Activated CD8-positive, alpha-beta memory T cell treated with anti-CD3 and anti-CD28 coated beads, Interleukin-2, amount 50 U/mL, for 24 hours (primary cell): ENCODE measurements around the gene CIAO2A.
"Not testable (repeated sequence)": the region's sequence is repeated elsewhere in the genome, so short reads cannot be mapped to it uniquely, and the experiment has no call there.

Experiments used
- DNase-seq: peaks from one replicate; pipeline ENCODE4 v3.0.0-alpha.2; 2020; ENCODE audit errors: extremely low read depth

The CIAO2A gene

GRCh38 chr15:64112073-64112772, 18.6 kb upstream of the CIAO2A start:
- no peak for DNase-seq

DNA sequence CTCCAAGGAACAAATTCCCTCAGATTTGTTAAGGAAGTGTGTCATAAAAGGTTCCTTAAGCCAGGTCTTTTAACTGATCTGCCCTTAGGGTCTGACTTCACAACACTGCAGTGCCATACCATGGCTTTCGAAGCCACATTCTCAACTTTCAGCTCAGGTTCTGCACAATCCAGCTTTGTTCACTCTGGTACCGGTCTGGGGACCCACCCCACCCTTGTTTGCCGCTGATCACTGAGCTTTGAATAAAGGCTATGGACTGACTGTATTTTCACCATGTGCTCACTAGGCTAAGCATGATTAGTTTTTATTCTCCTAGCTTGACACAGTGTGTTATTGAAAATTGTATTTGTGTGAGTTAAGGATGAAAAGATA, 18.0 kb upstream of the CIAO2A start:
- no peak for DNase-seq

GRCh38 chr15:64110950-64111678, 17.5 kb upstream of the CIAO2A start:
- DNase-seq: no peak

- not testable (repeated sequence) for DNase-seq
These were observed 16.6 kb upstream of the CIAO2A start for GRCh38 chr15:64110108-64110701.

DNA sequence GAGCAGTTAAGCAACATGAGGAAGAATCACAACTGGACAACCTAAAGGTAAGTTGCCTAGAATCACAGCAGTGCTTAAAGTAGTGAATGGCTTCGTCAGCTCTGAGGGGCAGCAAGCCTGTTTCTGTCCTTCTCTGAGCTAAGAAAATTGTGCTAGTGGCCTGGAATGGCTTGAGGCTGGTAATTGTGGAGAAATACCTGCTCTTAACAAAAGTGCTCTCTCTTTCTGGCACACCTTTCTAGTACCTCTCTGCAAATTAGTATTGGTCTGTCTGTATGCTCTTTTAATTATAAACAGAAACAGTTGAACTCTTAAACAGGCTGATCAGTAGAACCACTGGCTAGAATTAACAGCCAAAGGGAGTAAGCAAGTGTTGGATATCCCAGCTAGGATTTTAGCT, 13.7 kb upstream of the CIAO2A start:
- no peak for DNase-seq

GRCh38 chr15:64105113-64105704, 11.6 kb upstream of the CIAO2A start:
- no peak for DNase-seq

DNA sequence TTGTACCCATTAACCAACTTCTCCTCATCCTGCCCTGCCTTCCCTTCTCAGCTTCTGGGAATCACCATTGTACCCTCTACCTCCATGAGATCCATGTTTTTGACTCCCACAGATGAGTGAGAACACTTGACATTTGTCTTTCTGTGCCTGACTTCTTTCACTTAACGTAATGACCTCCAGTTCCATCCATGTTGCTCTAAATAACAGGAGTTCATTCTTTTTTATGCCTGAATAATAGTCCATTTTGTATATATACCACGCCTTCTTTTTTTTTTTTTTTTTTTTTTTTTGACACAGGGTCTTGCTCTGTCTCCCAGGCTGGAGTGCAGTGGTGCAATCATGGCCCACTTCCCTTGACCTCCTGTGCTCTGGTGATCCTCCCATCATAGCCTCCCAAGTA, 8.9 kb upstream of the CIAO2A start:
- DNase-seq: no peak

DNA sequence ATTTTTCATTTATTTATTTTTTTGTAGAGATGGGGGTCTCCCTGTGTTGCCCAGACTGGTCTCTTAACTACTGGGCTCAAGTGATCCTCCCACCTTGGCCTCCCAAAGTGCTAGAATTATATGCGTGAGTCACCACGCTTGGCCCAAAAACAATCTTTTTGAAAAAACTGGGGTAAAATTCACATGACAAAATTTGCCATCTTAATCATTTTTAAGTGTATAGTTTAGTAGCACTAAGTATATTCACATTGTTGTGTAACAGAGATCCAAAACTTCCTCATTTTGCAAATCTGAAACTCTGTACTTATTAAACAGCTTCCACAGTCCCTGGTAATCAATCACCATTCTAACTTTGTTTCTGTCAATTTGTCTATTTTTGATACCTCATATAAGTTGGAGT, 7.3 kb upstream of the CIAO2A start:
- DNase-seq: no peak

- no peak for DNase-seq
These were observed 5.7 kb upstream of the CIAO2A start for GRCh38 chr15:64099379-64099778.

- DNase-seq: no peak
These were observed 3.2 kb upstream of the CIAO2A start for GRCh38 chr15:64096668-64097384.

GRCh38 chr15:64095795-64096667, 2.4 kb upstream of the CIAO2A start, which contains the start of gene SNX1:
SNX1 (plus strand) TSS chr15:64095982; CDS start chr15:64096014, 32 bp downstream.
- DNase-seq: peak; percentile 88

GRCh38 chr15:64095431-64095794, 1.8 kb upstream of the CIAO2A start:
- DNase-seq: no peak

GRCh38 chr15:64092864-64093626, 593 bp downstream of the CIAO2A start:
- DNase-seq: no peak

DNA sequence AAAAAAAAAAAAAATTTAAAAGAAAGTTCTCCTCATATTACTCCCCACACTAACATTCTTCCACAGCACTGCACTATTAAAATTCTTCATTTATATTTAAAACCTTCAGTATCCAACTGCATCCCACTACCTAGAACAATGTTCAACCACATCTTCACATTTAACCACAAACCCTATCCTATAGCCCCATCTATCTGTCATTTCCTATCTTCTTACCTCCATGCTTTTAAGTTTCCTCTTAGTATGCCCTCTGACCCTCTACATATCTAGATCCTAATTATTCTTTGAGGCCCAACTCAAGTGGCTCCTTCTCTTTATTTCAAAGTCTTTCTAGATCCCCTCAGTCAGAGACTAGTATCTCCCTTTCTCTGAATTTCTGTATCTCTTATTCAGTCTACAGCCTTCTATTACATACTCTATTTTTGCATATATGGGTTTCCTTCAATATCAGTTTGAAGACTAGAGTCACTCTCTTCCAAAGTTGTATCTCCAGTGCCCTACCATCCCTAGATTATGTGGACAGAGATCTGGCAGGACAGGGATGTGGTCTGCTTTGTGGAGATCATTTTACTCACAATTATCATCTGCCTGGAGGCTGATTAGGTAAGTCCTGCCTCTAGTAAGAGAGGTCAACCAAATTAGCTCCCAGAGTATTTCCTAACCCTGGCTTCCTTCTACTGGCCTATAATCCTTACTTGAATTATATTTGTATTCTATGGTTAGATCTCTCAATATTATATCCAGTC, 1.4 kb downstream of the CIAO2A start:
- no peak for DNase-seq

GRCh38 chr15:64090527-64090926, 3.1 kb downstream of the CIAO2A start:
- no peak for DNase-seq

- no peak for DNase-seq
These were observed 3.9 kb downstream of the CIAO2A start for GRCh38 chr15:64089543-64090280.

GRCh38 chr15:64082757-64083156, 10.9 kb downstream of the CIAO2A start:
- no peak for DNase-seq

- DNase-seq: not testable (repeated sequence)
These were observed 20.1 kb downstream of the CIAO2A start for GRCh38 chr15:64073496-64073895.

DNA sequence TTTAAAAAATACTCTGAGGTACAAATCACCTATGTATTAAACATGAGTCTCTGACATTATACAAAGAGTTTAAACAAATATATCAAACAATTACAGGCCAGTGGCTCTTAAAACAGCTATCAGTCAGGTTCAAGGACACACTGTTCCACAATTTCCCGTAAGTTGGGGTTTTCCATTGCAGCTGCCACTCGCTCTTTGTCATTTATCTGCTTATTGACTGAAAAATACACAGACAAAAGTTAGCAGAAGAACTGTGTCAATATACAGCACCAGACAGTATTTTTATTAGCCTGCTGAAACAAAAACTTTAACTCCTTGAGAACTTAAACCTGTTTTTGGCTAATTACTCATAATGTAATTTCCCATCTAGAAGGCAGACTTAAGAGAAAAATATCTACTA, 20.8 kb downstream of the CIAO2A start:
- DNase-seq: no peak
